GM20000 (cell line): ENCODE data around the gene TMEM59L.
"Not testable (repeated sequence)": the region's sequence is repeated elsewhere in the genome, so short reads cannot be mapped to it uniquely, and the experiment has no call there.

Experiments used
- DNase-seq: peaks from one replicate; pipeline ENCODE4 v3.0.0; 2012; ENCODE audit warnings: low spot score
- TF ChIP-seq, protein P1 (sequence below): IDR thresholded peaks from 2 replicates; pipeline ENCODE4 v1.5.1; 2012; ENCODE audit warnings: mild to moderate bottlenecking, control low read depth; ENCODE audit errors: extremely low read depth, missing control alignments

TMEM59L gene

GRCh38 chr19:18596752-18597157 lies 15.9 kb upstream of the TMEM59L start:
- TF ChIP-seq, protein P1, sequence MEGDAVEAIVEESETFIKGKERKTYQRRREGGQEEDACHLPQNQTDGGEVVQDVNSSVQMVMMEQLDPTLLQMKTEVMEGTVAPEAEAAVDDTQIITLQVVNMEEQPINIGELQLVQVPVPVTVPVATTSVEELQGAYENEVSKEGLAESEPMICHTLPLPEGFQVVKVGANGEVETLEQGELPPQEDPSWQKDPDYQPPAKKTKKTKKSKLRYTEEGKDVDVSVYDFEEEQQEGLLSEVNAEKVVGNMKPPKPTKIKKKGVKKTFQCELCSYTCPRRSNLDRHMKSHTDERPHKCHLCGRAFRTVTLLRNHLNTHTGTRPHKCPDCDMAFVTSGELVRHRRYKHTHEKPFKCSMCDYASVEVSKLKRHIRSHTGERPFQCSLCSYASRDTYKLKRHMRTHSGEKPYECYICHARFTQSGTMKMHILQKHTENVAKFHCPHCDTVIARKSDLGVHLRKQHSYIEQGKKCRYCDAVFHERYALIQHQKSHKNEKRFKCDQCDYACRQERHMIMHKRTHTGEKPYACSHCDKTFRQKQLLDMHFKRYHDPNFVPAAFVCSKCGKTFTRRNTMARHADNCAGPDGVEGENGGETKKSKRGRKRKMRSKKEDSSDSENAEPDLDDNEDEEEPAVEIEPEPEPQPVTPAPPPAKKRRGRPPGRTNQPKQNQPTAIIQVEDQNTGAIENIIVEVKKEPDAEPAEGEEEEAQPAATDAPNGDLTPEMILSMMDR = no peak
- DNase-seq = peak; percentile 65

- TF ChIP-seq, protein P1 = no peak
- peak; percentile 17 for DNase-seq
Measured at GRCh38 chr19:18597809-18598660, 14.6 kb upstream of the TMEM59L start.

- DNase-seq = peak; percentile 8
- TF ChIP-seq, protein P1 = no peak
Measured at GRCh38 chr19:18599485-18599884, 13.2 kb upstream of the TMEM59L start.

GRCh38 chr19:18600692-18601397 lies 11.8 kb upstream of the TMEM59L start:
- not testable (repeated sequence) for DNase-seq

- DNase-seq = peak; percentile 18
- TF ChIP-seq, protein P1 = no peak
Measured at GRCh38 chr19:18601875-18602274, 10.8 kb upstream of the TMEM59L start.

DNA sequence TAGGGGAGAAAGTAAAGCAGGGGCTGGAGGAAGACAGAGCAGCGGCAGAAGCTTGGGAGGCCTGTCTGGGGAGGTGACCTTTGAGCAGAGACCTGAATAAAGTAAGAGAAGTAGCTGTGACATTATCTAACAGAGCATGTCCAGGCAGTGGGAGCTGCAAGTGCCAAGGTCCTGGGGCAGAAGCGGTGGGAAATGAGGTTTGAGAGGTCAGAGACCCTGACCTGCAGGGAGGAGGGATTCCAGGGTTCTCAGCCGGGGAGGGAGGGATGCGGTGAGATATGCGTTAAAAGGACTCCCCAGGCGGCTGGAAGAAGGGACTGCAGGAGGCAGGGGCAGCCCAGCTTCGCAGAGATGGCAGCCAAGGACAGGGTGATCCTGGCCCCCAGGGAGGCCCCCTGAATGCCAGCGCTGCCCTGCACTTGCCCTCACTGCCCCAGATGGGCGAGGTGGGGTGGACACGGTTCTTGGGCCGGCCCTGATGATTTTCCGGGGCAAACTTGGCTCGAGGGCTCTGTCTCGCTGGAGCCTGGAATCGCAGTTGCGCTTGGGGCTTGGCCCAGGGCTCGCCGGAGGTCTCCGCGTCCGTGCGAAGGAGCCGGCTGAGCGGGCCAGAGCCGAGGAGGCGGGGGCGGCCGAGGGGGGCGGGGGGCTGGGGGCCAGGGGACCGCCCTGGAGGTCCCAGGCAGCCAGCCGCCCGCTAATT lies 9.3 kb upstream of the TMEM59L start:
- TF ChIP-seq, protein P1 = no peak
- DNase-seq = peak; percentile 57

- DNase-seq = peak; percentile 45
- TF ChIP-seq, protein P1 = no peak
Measured at GRCh38 chr19:18603958-18604819, 8.5 kb upstream of the TMEM59L start.
